EH (cell line): Measurements from ENCODE around the gene APOBEC4.

ENCODE experiments used
- DNase-seq: peaks from one replicate; pipeline ENCODE4 v3.0.0-alpha.2; 2015; ENCODE audit warnings: low read depth

Gene APOBEC4

DNA sequence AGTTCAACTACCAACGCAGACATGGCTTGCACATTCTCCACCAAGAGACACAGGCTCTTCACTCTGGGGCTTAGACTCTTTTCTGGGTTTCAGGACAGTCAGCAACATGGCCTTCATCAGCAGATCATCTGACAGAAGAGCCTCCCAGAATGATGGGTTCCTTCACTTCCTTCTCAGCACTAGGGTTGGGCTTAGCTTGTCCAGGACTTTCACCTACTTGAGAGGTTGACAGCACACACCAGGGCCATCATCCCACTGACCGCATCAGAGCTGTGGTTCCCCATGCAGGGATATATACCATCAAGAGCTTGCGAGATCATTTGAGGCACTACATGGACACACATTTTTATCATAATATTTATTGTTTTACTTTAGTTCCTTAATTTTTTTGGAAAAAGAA lies 52.5 kb downstream of the APOBEC4 start:
- DNase-seq: no peak

DNA sequence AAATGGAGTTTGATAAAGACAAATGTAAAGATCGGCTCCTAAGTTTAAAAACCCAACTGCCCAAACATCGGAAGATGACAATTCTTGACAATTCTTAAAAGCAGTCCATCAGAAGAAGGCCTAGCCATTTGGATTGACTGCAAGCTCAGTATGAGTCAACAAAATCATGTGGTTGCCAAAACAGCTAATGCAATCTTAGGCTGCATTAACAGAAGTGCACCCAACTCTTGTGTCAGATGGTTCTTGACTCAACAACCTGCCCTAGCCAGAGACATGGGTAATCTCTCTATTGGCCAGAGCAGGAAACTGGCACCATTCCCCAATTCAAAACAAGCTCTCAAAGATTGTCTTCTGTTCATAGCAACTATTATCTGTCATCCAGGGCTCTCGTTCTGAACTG lies 53.0 kb downstream of the APOBEC4 start:
- DNase-seq: peak; percentile 87

DNA sequence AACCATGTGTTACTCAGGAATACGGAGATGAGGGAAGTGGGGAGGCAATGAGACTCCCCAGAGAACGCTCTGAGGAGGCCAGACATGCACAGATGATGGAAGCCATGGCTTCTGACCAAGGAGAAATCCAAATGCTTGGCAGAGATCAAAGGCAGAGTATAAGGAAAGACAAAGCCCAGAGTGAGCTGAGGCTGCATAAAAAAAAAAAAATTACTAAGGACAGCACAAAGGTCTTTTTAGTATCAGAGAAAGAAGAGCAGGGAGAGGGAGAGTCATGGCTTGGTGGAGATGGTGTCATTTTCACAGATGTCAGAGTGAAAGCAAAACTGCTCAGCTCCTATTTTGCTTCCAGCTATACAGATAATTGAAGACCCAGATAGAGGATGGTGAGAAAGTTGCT lies 54.7 kb downstream of the APOBEC4 start:
- no peak for DNase-seq

DNA sequence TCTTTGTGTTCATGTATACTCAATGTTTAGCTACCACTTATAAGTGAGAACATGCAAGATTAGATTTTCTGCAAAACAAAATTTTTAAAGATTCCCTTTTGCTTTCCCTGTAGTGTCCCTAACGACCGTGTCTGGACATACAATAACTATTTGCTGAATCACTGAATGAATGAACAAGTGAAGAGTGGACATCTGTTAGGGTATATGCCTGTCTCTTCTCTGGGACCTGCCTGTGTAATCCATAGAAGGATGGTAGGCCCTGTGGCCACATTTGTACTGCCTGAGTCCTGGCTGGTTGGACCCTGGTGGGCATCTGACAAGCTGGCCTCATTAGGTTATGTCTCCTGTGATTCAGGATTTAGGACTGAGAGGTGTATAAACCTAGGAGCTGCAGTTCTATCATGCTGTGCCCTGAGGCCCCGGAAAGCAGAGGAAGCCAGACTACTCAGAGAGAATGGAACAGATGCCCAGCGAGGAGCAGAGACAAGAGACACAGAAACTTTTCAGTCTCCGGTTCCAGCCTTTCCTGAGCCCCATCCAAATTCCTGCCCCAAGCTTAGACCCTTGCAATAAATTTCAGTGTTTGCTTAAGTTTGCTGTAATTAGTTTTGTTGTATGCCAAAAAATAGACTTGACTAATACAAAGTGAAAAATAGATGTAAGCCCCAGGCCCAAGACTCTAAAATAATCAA lies 55.3 kb downstream of the APOBEC4 start:
- peak; percentile 36 for DNase-seq

DNA sequence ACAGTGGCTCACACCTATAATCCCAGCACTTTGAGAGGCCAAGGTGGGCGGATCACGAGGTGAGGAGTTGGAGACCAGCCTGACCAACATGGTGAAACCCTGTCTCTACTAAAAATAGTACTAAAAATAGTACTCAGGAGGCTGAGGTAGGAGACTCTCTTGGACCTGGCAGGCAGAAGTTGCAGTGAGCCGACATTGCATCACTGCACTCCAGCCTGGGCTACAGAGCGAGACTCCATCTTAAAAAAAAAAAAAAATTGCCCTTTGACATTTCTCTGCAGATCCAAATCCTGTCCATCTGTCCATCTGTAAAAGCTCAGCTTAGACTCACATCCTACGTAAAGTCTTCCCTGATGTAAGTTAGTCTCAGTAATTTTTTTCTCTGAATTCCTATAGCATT lies 56.6 kb downstream of the APOBEC4 start:
- DNase-seq: no peak
